Stimulated activated CD4-positive, alpha-beta T cell treated with anti-CD3 and anti-CD28 coated beads, Interleukin-4, amount 100 ng/mL, for 4 hours (primary cell): ENCODE results near the gene HOXA11.

Experiments used
- DNase-seq, 2 experiments: peaks; one replicate each; pipeline ENCODE4 v3.0.0-alpha.2; 2020

Gene HOXA11

DNA sequence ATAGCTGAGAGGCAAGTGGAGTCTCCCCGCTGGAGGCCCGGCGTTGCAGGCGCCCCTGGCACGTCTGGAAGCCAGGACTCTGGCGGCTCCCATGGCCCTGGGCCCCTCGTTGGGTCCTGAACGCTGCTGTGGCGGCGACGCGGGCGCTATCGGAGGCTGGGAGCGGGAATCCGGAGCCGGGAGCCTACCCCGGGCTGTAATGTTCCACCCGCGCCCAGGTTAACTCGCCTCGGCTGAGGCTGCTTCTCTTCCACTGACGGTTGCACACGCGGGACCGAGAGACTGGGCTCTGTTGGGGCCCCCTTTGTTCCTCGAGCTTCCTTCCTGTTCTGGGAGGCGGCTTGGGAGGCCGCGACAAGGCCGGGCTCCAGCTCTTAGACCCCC is 40.3 kb downstream of the HOXA11 start:
- DNase-seq = no peak

- no peak for DNase-seq
Observed at GRCh38 chr7:27143950-27144780, 40.9 kb downstream of the HOXA11 start.

DNA sequence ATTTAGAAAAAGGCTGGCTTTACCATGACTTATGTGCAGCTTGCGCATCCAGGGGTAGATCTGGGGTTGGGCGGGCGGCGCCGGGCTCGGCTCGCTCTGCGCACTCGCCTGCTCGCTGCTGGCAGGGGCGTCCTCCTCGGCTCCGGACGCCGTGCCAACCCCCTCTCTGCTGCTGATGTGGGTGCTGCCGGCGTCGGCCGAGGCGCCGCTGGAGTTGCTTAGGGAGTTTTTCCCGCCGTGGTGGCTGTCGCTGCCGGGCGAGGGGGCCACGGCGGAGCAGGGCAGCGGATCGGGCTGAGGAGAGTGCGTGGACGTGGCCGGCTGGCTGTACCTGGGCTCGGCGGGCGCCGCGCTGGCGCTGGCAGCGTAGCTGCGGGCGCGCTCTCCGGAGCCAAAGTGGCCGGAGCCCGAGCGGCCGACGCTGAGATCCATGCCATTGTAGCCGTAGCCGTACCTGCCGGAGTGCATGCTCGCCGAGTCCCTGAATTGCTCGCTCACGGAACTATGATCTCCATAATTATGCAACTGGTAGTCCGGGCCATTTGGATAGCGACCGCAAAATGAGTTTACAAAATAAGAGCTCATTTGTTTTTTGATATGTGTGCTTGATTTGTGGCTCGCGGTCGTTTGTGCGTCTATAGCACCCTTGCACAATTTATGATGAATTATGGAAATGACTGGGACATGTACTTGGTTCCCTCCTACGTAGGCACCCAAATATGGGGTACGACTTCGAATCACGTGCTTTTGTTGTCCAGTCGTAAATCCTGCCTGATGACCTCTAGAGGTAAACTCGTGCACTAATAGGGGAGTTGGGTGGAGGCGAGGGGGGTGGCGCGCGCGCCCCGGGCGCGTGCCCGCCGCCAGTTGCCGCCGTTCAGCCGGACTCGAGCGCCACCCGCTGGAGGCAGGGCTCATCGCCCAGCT is 41.7 kb downstream of the HOXA11 start, which contains the start of gene HOXA5:
HOXA5 (minus strand) TSS at position 659 of the 927 bp plus-strand sequence; CDS start at position 585, 74 bp downstream.
- DNase-seq = no peak

DNA sequence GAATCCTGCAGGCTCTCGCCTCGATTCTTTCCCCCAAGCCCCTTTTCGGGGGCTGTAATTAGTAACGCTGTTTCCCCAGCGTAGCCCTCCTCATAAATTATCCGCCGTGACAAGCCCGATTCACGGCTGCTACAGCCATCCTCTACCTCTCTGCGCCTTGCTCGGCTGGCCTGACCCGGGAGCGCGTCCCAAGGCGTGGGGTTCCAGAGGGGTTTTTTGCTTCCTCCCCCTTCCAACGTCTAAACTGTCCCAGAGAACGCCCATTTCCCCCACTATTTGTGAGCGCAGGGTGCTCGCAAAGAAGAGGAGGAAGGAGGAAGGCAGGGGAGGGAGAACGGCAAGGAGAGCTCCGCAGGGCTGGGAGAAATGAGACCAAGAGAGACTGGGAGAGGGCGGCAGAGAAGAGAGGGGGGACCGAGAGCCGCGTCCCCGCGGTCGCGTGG is 42.4 kb downstream of the HOXA11 start:
- no peak for DNase-seq

- no peak for DNase-seq
Observed at GRCh38 chr7:27141923-27142579, 43.0 kb downstream of the HOXA11 start.

GRCh38 chr7:27141137-27141922 is 43.7 kb downstream of the HOXA11 start:
- DNase-seq = no peak

DNA sequence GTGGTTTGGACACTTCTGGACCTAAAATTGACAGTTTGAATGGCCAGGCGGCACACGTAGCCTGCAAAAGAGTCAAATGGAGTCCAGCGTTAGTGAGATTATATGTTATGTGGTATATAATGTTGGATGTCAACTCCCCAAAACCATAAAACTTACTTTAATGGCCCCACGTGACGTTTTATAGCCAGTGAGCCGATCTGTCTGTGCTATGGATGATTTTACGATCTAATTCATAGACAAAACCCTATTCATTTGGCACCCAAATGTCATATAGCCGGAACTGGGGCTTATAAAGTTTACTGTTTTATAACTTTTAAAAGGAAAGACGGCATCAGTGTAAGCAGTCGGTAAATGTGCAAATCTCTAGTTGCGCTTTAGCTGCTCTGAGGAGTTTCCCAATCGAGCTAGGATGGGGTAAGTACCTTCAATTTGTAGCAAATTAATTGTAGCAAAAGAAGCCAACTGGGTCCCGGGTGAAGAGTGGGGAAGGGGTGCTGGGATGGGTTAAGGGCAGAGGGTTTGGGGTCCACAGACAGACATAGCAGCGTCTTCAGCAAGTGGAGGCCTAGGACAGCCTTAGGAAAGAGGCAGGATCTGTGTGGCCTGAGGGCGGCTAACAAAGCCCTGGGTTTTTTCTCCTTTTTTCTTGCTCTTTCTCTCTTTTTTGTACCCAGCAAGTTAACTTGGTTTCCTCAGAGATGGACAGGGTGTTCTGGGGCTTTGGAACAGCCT is 44.7 kb downstream of the HOXA11 start:
- DNase-seq = no peak

GRCh38 chr7:27139334-27140125 is 45.5 kb downstream of the HOXA11 start:
- DNase-seq = no peak

GRCh38 chr7:27138985-27139333 is 46.1 kb downstream of the HOXA11 start:
- DNase-seq = no peak

GRCh38 chr7:27138472-27138871 is 46.6 kb downstream of the HOXA11 start:
- no peak for DNase-seq

GRCh38 chr7:27137640-27138315 is 47.3 kb downstream of the HOXA11 start:
- no peak for DNase-seq

DNA sequence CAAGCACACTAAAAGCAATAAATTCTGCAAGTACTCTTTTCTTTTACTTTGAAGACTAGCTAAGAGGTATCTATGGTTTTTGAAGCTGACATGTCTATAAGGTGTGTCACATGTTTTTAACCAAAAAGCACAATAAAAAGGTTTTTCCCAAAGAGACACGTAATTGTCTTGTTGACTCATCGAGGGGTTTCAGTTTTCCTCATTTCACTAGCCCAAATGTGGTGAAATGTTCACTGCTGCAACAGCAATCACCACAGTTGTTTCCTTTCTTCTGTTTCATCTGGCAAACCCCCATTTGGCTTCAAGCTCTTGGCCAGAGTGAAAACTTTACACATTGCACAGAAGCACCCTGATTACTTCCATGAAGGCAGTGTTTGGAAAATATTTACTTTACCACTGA is 50.6 kb downstream of the HOXA11 start:
- no peak for DNase-seq

- DNase-seq = no peak
Observed at GRCh38 chr7:27133409-27134231, 51.4 kb downstream of the HOXA11 start.

DNA sequence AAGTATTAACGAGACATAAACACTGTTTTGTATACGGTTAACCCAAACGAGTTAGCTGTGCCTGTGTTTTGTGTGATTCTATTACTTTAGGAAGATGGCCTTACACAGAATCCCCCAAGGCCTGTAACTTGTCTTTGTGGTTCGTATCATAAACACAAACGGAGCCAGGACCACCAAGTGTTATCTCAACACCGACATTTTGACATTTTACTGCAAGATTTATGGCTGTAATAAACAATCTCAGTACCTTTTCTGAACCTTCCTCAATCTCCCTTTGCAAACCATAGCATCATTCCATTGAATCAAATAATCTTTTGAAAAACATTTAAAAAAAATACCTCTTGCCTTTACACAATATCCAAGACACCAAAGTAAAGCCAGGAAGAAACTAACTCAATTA is 52.1 kb downstream of the HOXA11 start:
- DNase-seq = no peak

GRCh38 chr7:27132214-27132613 is 52.8 kb downstream of the HOXA11 start:
- no peak for DNase-seq

- no peak for DNase-seq
Observed at GRCh38 chr7:27131390-27131819, 53.6 kb downstream of the HOXA11 start.
